Neuron (in vitro differentiated cells): Measurements from ENCODE around the gene EIF4A2.
"Not testable (repeated sequence)": the region's sequence is repeated elsewhere in the genome, so short reads cannot be mapped to it uniquely, and the experiment has no call there.

ENCODE experiments used
- H2AFZ ChIP-seq: one replicate; pipeline ENCODE4 v1.6.1; 2013; ENCODE audit warnings: low read depth, mild to moderate bottlenecking, inconsistent platforms, low read length, moderate library complexity
- H3K27me3 ChIP-seq: one replicate; pipeline ENCODE4 v1.6.1; 2013; ENCODE audit warnings: low read length; ENCODE audit not compliant: insufficient read depth
- H3K36me3 ChIP-seq: one replicate; pipeline ENCODE4 v1.6.1; 2013; ENCODE audit warnings: low read length; ENCODE audit not compliant: insufficient read depth
- H3K4me1 ChIP-seq: one replicate; pipeline ENCODE4 v1.6.1; 2013; ENCODE audit warnings: low read length; ENCODE audit not compliant: insufficient read depth
- H3K4me3 ChIP-seq: 2 replicates; pipeline ENCODE4 v1.5.1; 2013; ENCODE audit warnings: mild to moderate bottlenecking, low read length, moderate library complexity
- H3K9me3 ChIP-seq: one replicate; pipeline ENCODE4 v1.6.1; 2013; ENCODE audit warnings: low read length

Gene EIF4A2

DNA sequence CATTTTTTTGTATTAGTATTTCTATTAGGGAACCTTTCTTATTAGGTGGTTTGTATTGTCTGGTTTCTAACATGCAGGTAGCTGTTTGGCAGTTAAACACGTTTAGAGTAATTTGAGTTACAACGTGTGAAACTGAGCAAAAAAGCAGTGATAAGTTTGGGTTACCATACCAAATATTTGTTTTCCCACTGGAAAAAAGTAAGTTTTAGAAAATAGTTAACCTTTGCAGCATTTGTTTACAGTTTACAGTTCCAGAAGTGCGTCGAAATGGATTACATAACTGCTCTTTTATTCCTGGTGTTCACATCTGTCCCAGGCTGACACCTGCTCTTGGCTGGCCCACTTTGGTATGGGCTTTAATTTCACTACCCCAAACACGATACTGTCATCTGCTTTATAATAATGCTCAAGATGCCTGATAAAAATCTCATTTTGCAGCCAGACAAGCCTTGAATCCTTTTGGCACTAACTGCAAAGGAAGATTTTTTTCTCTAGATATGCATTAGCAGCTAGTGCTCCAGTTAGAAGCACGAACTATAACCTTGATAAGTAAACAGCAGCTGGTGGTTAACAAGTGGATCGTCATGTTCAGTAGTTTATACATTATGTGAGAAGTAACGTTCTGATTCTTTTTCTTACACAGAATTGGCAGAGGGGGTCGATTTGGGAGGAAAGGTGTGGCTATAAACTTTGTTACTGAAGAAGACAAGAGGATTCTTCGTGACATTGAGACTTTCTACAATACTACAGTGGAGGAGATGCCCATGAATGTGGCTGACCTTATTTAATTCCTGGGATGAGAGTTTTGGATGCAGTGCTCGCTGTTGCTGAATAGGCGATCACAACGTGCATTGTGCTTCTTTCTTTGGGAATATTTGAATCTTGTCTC is 5.3 kb downstream of the EIF4A2 start:
- no peak overlapping the region for H2AFZ ChIP-seq
- H3K4me1 ChIP-seq = peaks cover 32% of the 10 kb centered on the region
- no peaks in the 10 kb centered on the region for H3K9me3 ChIP-seq
- H3K36me3 ChIP-seq = peaks cover 85% of the 10 kb centered on the region
- no peak overlapping the region for H3K4me3 ChIP-seq
- H3K27me3 ChIP-seq = no peaks in the 10 kb centered on the region

DNA sequence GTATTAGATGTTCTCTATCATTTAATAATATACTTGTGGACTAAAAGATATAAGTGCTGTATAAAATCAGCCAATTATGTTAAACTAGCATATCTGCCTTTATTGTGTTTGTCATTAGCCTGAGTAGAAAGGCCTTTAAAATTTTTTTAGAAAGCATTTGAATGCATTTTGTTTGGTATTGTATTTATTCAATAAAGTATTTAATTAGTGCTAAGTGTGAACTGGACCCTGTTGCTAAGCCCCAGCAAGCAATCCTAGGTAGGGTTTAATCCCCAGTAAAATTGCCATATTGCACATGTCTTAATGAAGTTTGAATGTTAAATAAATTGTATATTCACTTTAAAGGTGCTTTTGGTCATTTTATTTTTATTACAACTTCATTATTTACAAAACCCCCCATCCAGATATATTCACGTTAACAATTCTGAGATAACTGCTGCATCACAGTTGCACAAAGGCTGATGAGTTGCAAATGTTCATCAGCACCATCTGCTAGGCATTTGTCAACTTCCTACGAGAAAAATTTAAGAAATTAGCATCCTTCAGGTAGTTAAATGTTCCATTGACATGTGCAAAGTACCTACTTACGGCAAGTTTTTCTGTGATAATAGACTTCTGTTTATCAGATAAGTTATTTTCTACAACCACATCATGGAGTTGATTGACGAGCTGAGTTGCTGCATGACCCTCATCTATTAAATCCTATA is 6.3 kb downstream of the EIF4A2 start:
- H3K36me3 ChIP-seq = peaks cover 86% of the 10 kb centered on the region
- no peak overlapping the region for H2AFZ ChIP-seq
- H3K4me1 ChIP-seq = peaks cover 29% of the 10 kb centered on the region
- no peaks in the 10 kb centered on the region for H3K27me3 ChIP-seq
- no peak overlapping the region for H3K4me3 ChIP-seq
- no peaks in the 10 kb centered on the region for H3K9me3 ChIP-seq

DNA sequence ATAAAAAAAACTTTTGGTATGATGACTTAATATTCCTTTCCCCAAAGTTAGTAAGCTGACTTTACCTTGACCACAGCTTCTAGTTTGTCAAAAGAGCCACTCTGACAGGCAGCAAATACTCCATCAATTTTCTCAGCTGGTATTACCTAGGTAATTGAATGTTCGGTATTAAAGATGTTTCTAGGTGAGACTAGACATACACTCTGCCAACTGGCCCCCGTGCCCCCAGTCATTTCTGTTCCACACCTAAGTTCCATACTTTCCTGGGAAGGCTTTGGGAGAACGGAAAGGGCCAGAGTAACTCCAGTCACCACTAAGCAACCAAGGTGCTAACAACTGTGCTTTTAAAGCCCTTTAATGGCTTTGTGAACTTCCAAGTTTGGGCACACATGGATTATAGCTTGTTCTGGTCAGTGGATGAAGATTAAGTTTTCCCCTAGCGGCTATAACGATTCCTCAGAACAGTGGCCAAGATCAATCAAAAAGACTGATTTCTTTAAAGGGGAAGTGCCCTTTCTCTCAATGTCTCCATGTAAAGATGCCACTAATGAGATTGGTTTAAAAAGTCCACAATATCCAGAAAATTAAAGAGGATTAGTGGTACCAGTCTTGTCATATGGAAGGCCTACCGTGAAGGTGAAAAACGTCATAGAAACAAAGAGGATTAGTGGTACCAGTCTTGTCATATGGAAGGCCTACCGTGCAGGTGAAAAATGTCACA is 7.0 kb downstream of the EIF4A2 start:
- Histone ChIP-seq H2AFZ (no peak overlapping the region), H3K4me3 (no peak overlapping the region), H3K36me3 (peaks cover 84% of the 10 kb centered on the region), H3K4me1 (peaks cover 22% of the 10 kb centered on the region), H3K27me3 (no peaks in the 10 kb centered on the region), H3K9me3 (no peaks in the 10 kb centered on the region)

DNA sequence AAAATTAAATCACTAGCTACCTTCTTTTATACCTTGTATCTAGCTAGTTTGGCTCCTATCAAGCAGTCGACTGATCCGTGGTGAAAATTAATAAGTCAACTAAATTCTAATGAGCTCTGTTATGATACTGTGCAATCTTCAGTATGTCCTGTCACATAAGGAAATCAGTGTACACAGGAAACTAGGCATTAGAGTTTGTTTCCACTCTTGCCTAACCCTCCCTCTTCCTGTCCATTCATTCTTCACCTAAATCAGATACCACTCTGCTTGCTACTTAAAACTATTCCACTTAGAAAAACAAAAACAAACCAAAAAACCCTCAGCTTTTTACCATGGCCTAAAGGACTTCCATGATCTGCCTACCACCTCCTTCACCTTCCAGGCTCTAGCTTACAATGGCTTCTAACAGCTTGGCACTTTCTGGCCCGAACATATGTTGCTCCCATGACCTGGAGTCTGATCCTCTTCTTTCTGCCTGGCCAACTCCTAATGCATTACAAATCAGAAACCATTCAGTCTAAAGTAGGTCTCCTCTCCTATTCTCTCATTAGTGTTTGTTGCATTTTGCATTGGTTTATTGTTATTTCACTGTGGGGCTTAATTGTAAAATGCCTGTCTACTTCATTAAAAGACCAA is 15.0 kb downstream of the EIF4A2 start:
- H2AFZ ChIP-seq = no peak overlapping the region
- H3K36me3 ChIP-seq = peaks cover 68% of the 10 kb centered on the region
- H3K9me3 ChIP-seq = no peaks in the 10 kb centered on the region
- no peak overlapping the region for H3K4me3 ChIP-seq
- no peaks in the 10 kb centered on the region for H3K27me3 ChIP-seq
- no peaks in the 10 kb centered on the region for H3K4me1 ChIP-seq

DNA sequence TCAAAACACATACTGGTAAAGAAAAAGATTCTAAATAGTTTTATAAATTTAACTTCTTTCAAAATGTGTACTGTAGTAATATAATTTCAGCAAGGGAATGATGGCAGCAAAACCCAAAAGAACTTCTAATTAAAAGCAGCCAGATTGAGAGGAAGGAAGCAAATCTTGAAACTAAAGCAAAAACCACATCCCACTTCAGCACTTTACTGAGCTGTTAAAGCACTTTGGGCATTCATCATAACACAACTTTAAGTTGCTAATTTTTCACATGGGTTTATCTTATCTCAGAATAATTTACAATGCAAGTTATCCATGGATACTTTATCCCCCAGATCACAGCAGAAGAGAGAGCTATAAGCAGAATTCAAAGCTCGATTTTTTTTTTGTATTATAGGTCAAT is 16.9 kb downstream of the EIF4A2 start:
- H3K9me3 ChIP-seq = no peaks in the 10 kb centered on the region
- peaks cover 65% of the 10 kb centered on the region for H3K36me3 ChIP-seq
- peaks cover 5% of the 10 kb centered on the region for H3K4me1 ChIP-seq
- no peak overlapping the region for H2AFZ ChIP-seq
- H3K27me3 ChIP-seq = no peaks in the 10 kb centered on the region
- H3K4me3 ChIP-seq = no peak overlapping the region

GRCh38 chr3:186802701-186803100 is 19.3 kb downstream of the EIF4A2 start:
- H2AFZ ChIP-seq = no peak overlapping the region
- no peaks in the 10 kb centered on the region for H3K9me3 ChIP-seq
- H3K4me3 ChIP-seq = no peak overlapping the region
- H3K36me3 ChIP-seq = peaks cover 52% of the 10 kb centered on the region
- H3K4me1 ChIP-seq = peaks cover 17% of the 10 kb centered on the region
- no peaks in the 10 kb centered on the region for H3K27me3 ChIP-seq

GRCh38 chr3:186803447-186803846 is 20.1 kb downstream of the EIF4A2 start:
- Histone ChIP-seq H3K36me3 (peaks cover 45% of the 10 kb centered on the region), H3K4me1 (peaks cover 17% of the 10 kb centered on the region)
- H2AFZ ChIP-seq, H3K4me3 ChIP-seq, H3K27me3 ChIP-seq, H3K9me3 ChIP-seq: not testable (repeated sequence)

- Histone ChIP-seq H2AFZ (peak within 1 kb of the TSS; percentile 90), H3K27me3 (no peaks in the 10 kb centered on the region), H3K4me1 (peaks cover 17% of the 10 kb centered on the region), H3K4me3 (peak within 1 kb of the TSS; percentile 74), H3K9me3 (no peaks in the 10 kb centered on the region), H3K36me3 (peaks cover 20% of the 10 kb centered on the region)
These were observed 23.0 kb downstream of the EIF4A2 start, which contains the start of gene RFC4 for GRCh38 chr3:186806089-186807055. TSS of gene RFC4 (minus strand) at chr3:186806482. CDS start at chr3:186804713, 1,769 bp downstream.

- Histone ChIP-seq H3K4me1 (peaks cover 17% of the 10 kb centered on the region), H2AFZ (peak overlapping the region; percentile 90), H3K9me3 (no peaks in the 10 kb centered on the region), H3K36me3 (peaks cover 18% of the 10 kb centered on the region), H3K4me3 (peak overlapping the region; percentile 74), H3K27me3 (no peaks in the 10 kb centered on the region)
These were observed 23.9 kb downstream of the EIF4A2 start for GRCh38 chr3:186807231-186807630.

DNA sequence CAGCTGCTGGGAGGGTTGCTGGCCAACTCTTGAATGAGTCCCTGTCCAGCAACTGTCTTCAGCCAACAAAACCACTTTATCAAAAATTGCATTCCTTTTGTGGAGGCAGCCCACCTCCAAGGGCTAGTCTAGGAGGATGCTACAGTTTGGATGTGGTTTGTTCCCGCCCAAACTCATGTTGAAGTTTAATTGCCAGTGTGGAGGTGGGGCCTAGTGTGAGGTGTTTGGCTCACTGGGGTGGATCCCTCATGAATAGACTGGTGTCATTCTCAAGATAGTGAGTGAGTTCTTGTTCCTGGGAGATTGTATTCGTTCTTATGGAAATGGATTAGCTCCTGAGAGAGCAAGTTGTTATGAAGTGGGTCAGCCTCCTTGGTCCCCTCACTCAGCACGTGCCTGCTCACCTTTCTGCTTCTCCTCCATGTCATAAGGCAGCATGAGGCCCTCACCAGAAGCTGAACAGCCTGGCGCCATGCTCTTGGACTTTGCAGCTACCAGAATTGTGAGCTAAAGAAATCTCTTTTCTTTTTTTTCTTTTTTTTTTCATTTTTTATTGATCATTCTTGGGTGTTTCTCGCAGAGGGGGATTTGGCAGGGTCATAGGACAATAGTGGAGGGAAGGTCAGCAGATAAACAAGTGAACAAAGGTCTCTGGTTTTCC is 27.1 kb downstream of the EIF4A2 start:
- H3K36me3 ChIP-seq = no peaks in the 10 kb centered on the region
- H3K27me3 ChIP-seq = no peaks in the 10 kb centered on the region
- no peak overlapping the region for H2AFZ ChIP-seq
- H3K9me3 ChIP-seq = no peaks in the 10 kb centered on the region
- peaks cover 11% of the 10 kb centered on the region for H3K4me1 ChIP-seq
- no peak overlapping the region for H3K4me3 ChIP-seq

DNA sequence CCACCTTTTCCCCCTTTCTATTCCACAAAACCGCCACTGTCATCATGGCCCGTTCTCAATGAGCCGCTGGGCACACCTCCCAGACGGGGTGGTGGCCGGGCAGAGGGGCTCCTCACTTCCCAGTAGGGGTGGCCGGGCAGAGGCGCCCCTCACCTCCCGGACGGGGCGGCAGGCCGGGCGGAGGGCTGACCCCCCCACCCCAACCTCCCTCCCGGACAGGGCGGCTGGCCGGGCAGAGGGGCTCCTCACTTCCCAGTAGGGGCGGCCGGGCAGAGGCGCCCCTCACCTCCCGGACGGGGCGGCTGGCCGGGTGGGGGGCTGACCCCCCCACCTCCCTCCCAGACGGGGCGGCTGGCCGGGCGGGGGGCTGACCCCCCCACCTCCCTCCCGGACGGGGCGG is 27.9 kb downstream of the EIF4A2 start:
- not testable (repeated sequence) for H3K4me3 ChIP-seq, H3K27me3 ChIP-seq, H3K9me3 ChIP-seq, H2AFZ ChIP-seq, H3K36me3 ChIP-seq, H3K4me1 ChIP-seq
